Measurements from ENCODE around the gene OR10H4.
A peak's percentile ranks its signal among the peaks of the same experiment; 100 is the strongest.
"Not testable (repeated sequence)": the region's sequence is repeated elsewhere in the genome, so short reads cannot be mapped to it uniquely, and the experiment has no call there.

OR10H4 gene, protein sequence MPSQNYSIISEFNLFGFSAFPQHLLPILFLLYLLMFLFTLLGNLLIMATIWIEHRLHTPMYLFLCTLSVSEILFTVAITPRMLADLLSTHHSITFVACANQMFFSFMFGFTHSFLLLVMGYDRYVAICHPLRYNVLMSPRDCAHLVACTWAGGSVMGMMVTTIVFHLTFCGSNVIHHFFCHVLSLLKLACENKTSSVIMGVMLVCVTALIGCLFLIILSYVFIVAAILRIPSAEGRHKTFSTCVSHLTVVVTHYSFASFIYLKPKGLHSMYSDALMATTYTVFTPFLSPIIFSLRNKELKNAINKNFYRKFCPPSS

DNA sequence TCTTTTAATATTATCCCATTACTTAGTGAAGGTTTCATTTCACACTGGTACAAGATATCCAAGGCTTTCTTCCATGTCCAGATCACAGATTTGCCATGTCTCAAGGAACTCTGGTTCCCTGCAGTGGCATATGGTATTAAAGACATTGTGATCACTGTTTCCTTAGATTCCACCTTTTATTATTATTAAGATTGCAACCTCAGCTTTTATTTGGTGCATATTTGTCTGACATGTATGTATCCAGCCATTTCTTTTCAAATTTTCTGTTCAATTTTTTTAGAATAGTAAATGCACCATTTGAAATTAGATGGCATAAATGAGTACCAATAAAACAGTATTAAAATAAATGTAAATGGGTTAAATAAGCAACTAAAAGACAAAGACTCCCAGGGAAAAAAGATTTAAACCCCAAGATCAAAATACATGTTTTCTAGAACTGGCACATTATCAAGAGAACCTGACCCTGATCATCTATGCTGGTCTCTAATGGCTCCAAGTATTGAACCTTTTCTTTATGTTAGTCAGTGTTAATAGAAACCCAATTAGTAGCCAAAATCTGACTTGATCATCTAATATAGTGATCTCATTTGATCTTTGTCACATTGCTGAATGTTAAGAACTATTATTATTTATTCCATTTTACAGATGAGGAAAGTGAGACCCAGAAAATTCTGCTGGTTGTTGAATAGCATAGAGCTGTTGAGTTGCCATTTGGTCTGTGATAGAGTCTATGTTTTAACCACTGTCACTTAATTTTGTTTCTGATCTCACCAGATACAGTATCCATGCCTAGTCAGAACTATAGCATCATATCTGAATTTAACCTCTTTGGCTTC lies at the start of gene OR10H4:
OR10H4 (plus strand) TSS at position 786 of the 836 bp plus-strand sequence; CDS start at position 786, 0 bp downstream.
- H3K9me3 Mint-ChIP-seq = peaks cover 29% of the 10 kb centered on the region
- intact Hi-C loops (cut with micrococcal nuclease) = no loop called here
- no peak within 1 kb of the TSS for H3K27ac Mint-ChIP-seq
- no peaks in the 10 kb centered on the region for H3K36me3 Mint-ChIP-seq (ENCODE audit: low read depth)
- peaks cover 21% of the 10 kb centered on the region for H3K27me3 Mint-ChIP-seq
- H3K4me3 Mint-ChIP-seq = no peak within 1 kb of the TSS
- H3K4me1 Mint-ChIP-seq (ENCODE audit: low read depth) = no peaks in the 10 kb centered on the region

DNA sequence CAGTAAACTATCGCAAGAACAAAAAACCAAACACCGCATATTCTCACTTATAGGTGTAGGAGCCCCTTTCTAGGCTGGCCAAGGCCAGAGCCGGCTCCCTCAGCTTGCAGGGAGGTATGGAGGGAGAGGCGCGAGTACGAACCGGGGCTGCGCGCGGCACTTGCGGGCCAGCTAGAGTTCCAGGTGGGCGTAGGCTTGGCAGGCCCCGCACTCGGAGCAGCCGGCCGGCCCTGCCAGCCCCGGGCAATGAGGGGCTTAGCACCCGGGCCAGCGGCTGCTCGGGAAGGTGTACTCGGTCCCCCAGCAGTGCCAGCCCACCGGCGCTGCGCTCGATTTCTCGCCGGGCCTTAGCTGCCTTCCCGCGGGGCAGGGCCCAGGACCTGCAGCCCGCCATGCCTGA lies 49.2 kb upstream of the OR10H4 start:
- H3K4me3 Mint-ChIP-seq = peak overlapping the region; percentile 35
- H3K27ac Mint-ChIP-seq; H3K27me3 Mint-ChIP-seq; intact Hi-C loops (cut with micrococcal nuclease); H3K9me3 Mint-ChIP-seq; H3K36me3 Mint-ChIP-seq (ENCODE audit: low read depth): not testable (repeated sequence)
- peaks cover 17% of the 10 kb centered on the region for H3K4me1 Mint-ChIP-seq (ENCODE audit: low read depth)

DNA sequence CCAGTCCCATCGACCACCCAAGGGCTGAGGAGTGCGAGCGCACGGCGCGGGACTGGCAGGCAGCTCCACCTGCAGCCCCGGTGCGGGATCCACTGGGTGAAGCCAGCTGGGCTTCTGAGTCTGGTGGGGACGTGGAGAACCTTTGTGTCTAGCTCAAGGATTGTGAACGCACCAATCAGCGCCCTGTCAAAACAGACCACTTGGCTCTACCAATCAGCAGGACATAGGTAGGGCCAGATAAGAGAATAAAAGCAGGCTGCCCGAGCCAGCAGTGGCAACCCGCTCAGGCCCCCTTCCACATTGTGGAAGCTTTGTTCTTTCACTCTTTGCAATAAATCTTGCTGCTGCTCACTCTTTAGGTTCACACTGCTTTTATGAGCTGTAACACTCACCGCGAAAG lies 48.8 kb upstream of the OR10H4 start:
- H3K27ac Mint-ChIP-seq; intact Hi-C loops (cut with micrococcal nuclease); H3K36me3 Mint-ChIP-seq (ENCODE audit: low read depth); H3K27me3 Mint-ChIP-seq: not testable (repeated sequence)
- peaks cover 17% of the 10 kb centered on the region for H3K4me1 Mint-ChIP-seq (ENCODE audit: low read depth)
- H3K9me3 Mint-ChIP-seq = peaks cover 11% of the 10 kb centered on the region
- peak overlapping the region; percentile 35 for H3K4me3 Mint-ChIP-seq

DNA sequence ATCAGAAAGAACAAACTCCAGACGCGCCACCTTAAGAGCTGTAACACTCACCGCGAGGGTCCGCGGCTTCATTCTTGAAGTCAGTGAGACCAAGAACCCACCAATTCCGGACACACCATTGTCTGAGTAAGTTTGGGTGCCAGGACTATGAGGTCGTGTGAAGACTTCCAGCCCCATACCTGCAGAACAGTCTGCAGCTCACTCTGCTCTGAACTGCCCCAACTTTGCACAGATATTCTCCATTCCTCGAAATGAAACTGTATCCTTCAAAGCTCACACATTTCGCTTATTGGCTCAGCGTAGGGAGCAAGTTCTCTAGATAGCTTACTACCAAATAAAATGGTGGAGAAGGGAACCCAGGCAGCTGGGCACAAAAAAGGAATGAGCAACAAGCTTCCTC lies 48.3 kb upstream of the OR10H4 start:
- Mint-ChIP-seq H3K4me3 (peak overlapping the region; percentile 22), H3K27ac (no peak overlapping the region), H3K4me1 (ENCODE audit: low read depth) (peaks cover 17% of the 10 kb centered on the region), H3K27me3 (peaks cover 9% of the 10 kb centered on the region), H3K9me3 (peaks cover 14% of the 10 kb centered on the region), H3K36me3 (ENCODE audit: low read depth) (no peaks in the 10 kb centered on the region)
- intact Hi-C loops (cut with micrococcal nuclease) = no loop called here

DNA sequence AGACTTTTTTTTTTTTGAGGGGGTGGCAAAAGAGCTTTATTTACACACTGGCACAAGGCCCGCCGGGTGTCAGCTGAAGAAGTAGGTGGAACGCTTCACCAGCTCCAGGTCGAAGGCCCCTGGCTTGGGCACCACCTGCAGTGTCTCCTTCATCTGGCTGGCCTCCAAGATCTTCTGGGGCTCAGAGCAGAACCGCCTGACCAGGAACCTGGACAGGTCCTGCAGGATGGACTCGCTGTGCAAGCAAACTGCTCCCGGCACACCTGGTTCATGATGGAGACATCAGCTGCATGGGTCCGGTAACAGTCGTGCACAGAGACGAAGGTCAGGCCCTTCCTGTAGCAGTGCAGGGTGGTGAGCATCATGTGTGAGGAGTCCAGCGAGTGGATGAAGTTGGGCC lies 46.6 kb upstream of the OR10H4 start:
- H3K27me3 Mint-ChIP-seq = peaks cover 9% of the 10 kb centered on the region
- H3K27ac Mint-ChIP-seq = no peak overlapping the region
- H3K9me3 Mint-ChIP-seq = peaks cover 14% of the 10 kb centered on the region
- H3K4me3 Mint-ChIP-seq = no peak overlapping the region
- no peaks in the 10 kb centered on the region for H3K36me3 Mint-ChIP-seq (ENCODE audit: low read depth)
- H3K4me1 Mint-ChIP-seq (ENCODE audit: low read depth) = peaks cover 9% of the 10 kb centered on the region
- intact Hi-C loops (cut with micrococcal nuclease) = no loop called here

DNA sequence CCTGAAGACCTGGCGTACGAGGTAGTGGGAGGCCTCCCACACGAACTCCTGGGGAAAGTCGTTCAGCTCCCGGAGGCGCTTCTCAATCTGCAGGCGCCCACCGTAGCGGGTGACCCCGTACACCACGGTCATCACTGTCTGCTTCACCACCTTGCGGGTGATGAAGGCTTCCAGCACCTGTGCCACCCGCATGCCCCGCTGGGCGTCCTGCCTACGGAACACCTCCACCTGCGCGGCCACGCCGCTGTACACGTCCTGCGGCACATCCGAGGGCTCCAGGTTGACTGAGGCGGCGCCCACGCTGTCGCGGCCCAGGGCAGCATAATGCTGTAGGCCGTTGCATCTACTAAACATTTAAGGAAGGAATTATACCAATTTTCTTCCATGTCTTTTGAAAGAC lies 45.9 kb upstream of the OR10H4 start:
- H3K36me3 Mint-ChIP-seq (ENCODE audit: low read depth); H3K4me3 Mint-ChIP-seq; H3K4me1 Mint-ChIP-seq (ENCODE audit: low read depth); H3K27ac Mint-ChIP-seq; H3K27me3 Mint-ChIP-seq; intact Hi-C loops (cut with micrococcal nuclease): not testable (repeated sequence)
- H3K9me3 Mint-ChIP-seq = peaks cover 14% of the 10 kb centered on the region

DNA sequence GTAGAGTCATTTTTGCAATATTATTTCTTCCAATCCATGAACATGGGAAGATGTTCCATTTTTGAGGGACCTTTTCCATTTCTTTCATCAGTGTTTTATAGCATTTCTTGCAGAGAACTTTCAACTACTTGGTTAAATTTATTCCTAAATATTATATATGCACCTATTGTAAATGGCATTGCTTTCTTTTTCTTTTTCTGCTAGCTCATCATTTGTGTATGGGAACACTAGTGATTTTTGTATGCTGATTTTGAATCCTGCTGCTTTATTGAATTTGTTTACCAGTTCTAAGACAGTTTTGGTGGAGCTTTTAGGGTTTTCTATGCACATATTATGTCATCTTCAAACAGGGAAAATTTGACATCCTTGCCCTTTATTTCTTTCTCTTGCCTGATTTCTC lies 43.8 kb upstream of the OR10H4 start:
- H3K27me3 Mint-ChIP-seq = peaks cover 4% of the 10 kb centered on the region
- peaks cover 4% of the 10 kb centered on the region for H3K4me1 Mint-ChIP-seq (ENCODE audit: low read depth)
- no peak overlapping the region for H3K4me3 Mint-ChIP-seq
- H3K36me3 Mint-ChIP-seq (ENCODE audit: low read depth) = no peaks in the 10 kb centered on the region
- no peak overlapping the region for H3K27ac Mint-ChIP-seq
- peaks cover 14% of the 10 kb centered on the region for H3K9me3 Mint-ChIP-seq
- intact Hi-C loops (cut with micrococcal nuclease) = loop anchor here (2.0 kb wide), 1 partner anchor 18 kb away; no protein-coding TSS in a partner anchor

DNA sequence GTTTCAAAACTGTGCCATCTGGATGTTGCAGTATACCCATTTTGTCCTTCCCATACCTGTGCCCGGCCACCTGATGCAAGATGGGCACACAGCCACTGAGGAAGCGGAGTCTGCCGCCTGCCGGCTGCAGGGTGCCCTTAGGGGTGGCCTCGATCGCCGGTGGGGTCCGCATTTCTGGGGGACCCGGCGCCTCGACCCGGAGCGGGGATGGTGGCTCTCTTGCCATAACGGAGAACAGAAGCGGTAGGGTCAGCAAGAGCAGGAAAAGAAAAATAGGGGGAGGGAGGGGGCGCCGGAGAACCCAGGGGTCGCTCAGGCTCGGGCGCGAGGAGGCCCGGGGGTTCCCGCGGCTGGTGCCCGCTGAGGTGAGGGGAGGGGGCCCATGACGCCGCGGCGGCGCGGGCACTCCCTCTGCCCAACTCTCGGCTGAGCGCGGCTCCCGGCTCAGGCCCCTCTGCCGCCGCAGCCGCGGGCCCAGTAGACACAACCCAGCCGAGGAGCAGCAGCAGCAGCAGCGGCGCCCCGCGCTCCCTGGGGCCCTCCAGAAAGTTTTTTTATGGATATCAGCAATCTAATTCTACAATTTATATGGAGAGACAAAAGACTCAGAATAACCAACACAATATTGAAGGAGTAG lies 37.1 kb upstream of the OR10H4 start:
- Mint-ChIP-seq H3K4me3 (peak overlapping the region; percentile 64), H3K36me3 (ENCODE audit: low read depth) (no peaks in the 10 kb centered on the region), H3K27ac (no peak overlapping the region), H3K9me3 (peaks cover 13% of the 10 kb centered on the region), H3K4me1 (ENCODE audit: low read depth) (peaks cover 20% of the 10 kb centered on the region), H3K27me3 (peaks cover 16% of the 10 kb centered on the region)
- intact Hi-C loops (cut with micrococcal nuclease) = no loop called here

DNA sequence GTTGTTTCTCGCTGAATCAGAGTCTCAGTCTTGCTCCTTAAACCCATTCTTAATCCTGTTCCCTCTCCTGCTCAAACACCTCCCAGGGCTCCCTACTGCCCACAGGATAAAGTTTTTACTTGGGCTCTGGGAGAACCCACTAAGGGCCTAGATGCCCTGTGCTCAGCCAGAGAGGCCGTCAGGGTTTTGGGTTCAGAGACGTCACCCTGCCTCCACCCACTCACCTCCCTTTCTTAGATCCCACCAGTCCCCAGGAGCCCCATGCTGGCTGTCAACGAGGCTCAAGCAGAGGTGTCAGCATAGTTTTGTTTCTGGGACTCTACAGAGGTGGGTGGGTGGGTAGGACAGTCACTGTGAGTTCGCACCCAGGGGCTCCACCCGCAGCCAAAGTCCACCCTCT lies 35.4 kb upstream of the OR10H4 start:
- no peak overlapping the region for H3K4me3 Mint-ChIP-seq
- no peaks in the 10 kb centered on the region for H3K36me3 Mint-ChIP-seq (ENCODE audit: low read depth)
- peaks cover 16% of the 10 kb centered on the region for H3K27me3 Mint-ChIP-seq
- H3K9me3 Mint-ChIP-seq = peaks cover 13% of the 10 kb centered on the region
- H3K4me1 Mint-ChIP-seq (ENCODE audit: low read depth) = peaks cover 20% of the 10 kb centered on the region
- intact Hi-C loops (cut with micrococcal nuclease) = no loop called here
- H3K27ac Mint-ChIP-seq = no peak overlapping the region

DNA sequence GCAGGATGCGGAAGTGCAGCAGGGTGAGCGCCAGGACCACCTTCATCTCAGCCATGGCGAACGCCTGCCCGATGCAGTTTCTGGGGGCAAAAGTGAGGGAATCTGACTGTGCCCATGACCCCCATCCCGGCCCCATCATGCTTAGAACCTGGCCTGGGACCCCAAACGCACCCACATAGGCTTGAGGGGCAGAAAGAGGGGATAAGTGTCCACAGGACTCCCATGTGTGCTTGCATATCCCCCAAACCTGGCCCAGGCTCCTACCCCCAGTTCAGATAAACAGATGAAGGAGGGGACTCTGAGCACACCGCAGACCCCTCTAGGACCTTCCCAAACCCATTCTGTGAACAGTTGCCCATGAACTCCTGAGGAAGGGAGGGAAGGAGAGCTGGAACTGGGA lies 35.0 kb upstream of the OR10H4 start:
- Mint-ChIP-seq H3K27ac (no peak overlapping the region), H3K4me1 (ENCODE audit: low read depth) (peaks cover 20% of the 10 kb centered on the region), H3K4me3 (no peak overlapping the region), H3K27me3 (peaks cover 16% of the 10 kb centered on the region), H3K9me3 (peaks cover 13% of the 10 kb centered on the region), H3K36me3 (ENCODE audit: low read depth) (no peaks in the 10 kb centered on the region)
- intact Hi-C loops (cut with micrococcal nuclease) = no loop called here

DNA sequence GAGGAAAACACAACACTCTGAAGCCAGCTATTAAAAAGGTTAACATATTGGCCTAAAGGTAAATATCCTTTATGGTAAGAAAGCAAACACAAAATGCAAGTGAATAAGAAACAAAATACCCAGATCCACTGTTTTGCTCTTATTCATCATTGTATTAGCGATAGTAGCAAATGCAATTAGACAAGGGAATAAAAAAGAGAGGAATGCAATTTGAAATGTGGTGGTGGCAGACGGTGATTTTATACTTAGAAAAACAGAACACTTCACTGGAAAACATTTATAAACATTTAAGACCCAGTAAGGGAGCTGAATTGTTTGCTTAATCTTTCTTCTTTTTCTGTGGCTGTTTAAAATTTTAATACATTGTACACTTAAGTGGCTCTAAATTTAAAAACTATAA lies 33.7 kb upstream of the OR10H4 start:
- no peaks in the 10 kb centered on the region for H3K36me3 Mint-ChIP-seq (ENCODE audit: low read depth)
- peaks cover 20% of the 10 kb centered on the region for H3K4me1 Mint-ChIP-seq (ENCODE audit: low read depth)
- H3K27me3 Mint-ChIP-seq = peaks cover 16% of the 10 kb centered on the region
- H3K27ac Mint-ChIP-seq = no peak overlapping the region
- H3K9me3 Mint-ChIP-seq = peaks cover 13% of the 10 kb centered on the region
- intact Hi-C loops (cut with micrococcal nuclease) = no loop called here
- H3K4me3 Mint-ChIP-seq = no peak overlapping the region

DNA sequence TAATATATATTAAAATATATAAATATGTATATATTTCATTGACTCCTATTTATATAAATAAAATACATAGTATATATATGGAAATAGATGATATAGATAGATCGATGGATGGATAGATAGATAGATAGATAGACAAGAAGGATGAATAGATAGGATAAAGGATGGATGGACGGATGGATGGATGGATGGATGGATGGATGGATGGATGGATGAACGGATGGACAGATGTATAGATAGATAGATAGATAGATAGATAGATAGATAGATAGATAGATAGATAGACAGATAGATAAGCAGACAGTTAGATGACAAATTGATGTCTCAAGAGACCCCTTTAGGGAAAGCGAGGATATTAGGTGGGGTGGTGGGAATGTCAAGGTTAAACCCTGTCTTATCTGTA lies 29.6 kb upstream of the OR10H4 start:
- H3K36me3 Mint-ChIP-seq (ENCODE audit: low read depth) = no peaks in the 10 kb centered on the region
- peaks cover 13% of the 10 kb centered on the region for H3K9me3 Mint-ChIP-seq
- H3K4me3 Mint-ChIP-seq = no peak overlapping the region
- H3K27ac Mint-ChIP-seq = no peak overlapping the region
- intact Hi-C loops (cut with micrococcal nuclease) = no loop called here
- H3K27me3 Mint-ChIP-seq = peaks cover 9% of the 10 kb centered on the region
- H3K4me1 Mint-ChIP-seq (ENCODE audit: low read depth) = no peaks in the 10 kb centered on the region

DNA sequence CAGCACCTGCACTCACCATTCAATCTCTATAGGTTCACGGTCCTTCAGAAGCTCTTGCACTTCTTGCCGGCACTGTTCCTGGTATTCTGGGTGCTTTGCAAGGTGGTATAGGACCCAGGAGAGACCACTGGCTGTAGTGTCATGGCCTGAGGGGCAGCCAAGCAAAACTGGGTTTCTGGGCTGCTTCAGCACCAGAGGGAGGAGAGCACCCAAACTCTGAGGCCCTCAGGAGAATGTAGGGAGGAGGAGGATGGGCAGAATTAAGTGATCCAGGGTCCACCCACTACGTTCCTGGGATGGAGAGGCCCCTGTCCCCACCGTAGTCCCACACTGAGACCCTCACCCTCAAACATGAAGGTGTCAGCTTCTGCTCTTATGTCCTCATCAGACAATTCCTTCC lies 26.8 kb upstream of the OR10H4 start:
- no peaks in the 10 kb centered on the region for H3K4me1 Mint-ChIP-seq (ENCODE audit: low read depth)
- no peaks in the 10 kb centered on the region for H3K36me3 Mint-ChIP-seq (ENCODE audit: low read depth)
- H3K9me3 Mint-ChIP-seq = no peaks in the 10 kb centered on the region
- H3K27me3 Mint-ChIP-seq = peaks cover 10% of the 10 kb centered on the region
- intact Hi-C loops (cut with micrococcal nuclease) = no loop called here
- no peak overlapping the region for H3K27ac Mint-ChIP-seq
- no peak overlapping the region for H3K4me3 Mint-ChIP-seq

DNA sequence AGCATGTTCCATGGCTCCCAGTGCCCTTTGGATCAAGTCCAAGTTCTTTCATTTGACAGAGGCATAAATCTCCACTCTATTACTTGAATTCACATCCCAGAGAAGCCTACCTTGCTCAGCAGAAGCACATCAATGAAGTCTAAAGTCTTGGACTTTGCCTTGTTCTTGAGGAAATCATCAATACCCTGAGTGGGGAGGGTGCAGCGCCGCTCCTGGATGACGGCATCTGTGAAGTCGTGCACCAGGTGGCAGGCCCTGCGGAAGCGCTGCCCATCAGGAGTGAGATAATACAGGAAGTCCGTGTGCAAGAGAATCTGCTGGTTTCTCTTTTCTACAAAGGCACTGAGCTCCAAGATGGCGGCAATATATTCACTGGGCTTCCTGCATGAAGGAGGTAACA lies 25.1 kb upstream of the OR10H4 start:
- Mint-ChIP-seq H3K4me3 (no peak overlapping the region), H3K36me3 (ENCODE audit: low read depth) (no peaks in the 10 kb centered on the region), H3K9me3 (no peaks in the 10 kb centered on the region), H3K27ac (no peak overlapping the region), H3K4me1 (ENCODE audit: low read depth) (no peaks in the 10 kb centered on the region), H3K27me3 (peaks cover 10% of the 10 kb centered on the region)
- intact Hi-C loops (cut with micrococcal nuclease) = no loop called here

Data from dendritic cell treated with granulocyte-macrophage colony-stimulating factor and Interleukin-4, amounts not matched to agents 40 ng/mL and 50 ng/mL, for 4 days (primary cell).